Suprapubic skin (tissue), 4 donors: ENCODE data around the gene SRGAP2B.
"Not testable (repeated sequence)": the region's sequence is repeated elsewhere in the genome, so short reads cannot be mapped to it uniquely, and the experiment has no call there.

ENCODE experiments used
- EP300 ChIP-seq: sonication (generic); formaldehyde crosslinking; IDR thresholded peaks from one replicate; pipeline ENCODE4 v1.6.1; 2017; ENCODE audit warnings: antibody characterized with exemption
- POLR2A ChIP-seq, 2 donors: fragments of 450-650 bp; IDR thresholded peaks; one replicate each; pipeline ENCODE4 v1.6.1; 2017; ENCODE audit warnings: antibody characterized with exemption in 2 of 2, mild to moderate bottlenecking in 2 of 2, moderate library complexity in 2 of 2
- POLR2AphosphoS5 ChIP-seq, 3 donors: sonication (generic); formaldehyde crosslinking; IDR thresholded peaks; one replicate each; pipeline ENCODE4 v1.6.1; 2017; ENCODE audit warnings: antibody characterized with exemption in 3 of 3
- TF ChIP-seq, protein P1 (sequence below), 2 donors: fragments of 200-600 bp in 1 of 2; fragments of 450-650 bp in 1 of 2; sonication (generic) in 1 of 2; IDR thresholded peaks; one replicate each; pipeline ENCODE4 v1.5.1; 2016 to 2019; ENCODE audit warnings: antibody characterized with exemption in 2 of 2, mild to moderate bottlenecking in 1 of 2, moderate library complexity in 1 of 2

DNA sequence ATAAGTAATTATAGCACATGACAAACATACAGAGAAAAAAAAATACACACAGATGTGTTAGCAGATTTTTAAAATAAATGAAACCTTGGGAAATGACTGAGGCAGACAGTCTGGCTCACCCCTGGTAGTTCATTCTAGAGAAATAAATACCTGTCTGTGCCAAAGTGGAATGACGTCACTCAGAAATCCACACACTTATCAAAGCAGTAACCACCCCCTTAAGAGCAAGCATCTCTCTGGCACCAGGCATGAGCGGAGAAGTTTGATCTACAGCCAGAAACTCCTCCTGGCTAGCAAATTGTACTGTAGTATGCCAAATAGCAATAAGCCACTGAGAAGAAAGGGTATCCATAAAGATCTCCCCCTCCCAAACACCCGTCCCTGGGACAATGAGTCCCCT lies 131.6 kb downstream of the SRGAP2B start:
- TF ChIP-seq, protein P1, sequence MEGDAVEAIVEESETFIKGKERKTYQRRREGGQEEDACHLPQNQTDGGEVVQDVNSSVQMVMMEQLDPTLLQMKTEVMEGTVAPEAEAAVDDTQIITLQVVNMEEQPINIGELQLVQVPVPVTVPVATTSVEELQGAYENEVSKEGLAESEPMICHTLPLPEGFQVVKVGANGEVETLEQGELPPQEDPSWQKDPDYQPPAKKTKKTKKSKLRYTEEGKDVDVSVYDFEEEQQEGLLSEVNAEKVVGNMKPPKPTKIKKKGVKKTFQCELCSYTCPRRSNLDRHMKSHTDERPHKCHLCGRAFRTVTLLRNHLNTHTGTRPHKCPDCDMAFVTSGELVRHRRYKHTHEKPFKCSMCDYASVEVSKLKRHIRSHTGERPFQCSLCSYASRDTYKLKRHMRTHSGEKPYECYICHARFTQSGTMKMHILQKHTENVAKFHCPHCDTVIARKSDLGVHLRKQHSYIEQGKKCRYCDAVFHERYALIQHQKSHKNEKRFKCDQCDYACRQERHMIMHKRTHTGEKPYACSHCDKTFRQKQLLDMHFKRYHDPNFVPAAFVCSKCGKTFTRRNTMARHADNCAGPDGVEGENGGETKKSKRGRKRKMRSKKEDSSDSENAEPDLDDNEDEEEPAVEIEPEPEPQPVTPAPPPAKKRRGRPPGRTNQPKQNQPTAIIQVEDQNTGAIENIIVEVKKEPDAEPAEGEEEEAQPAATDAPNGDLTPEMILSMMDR (IDR thresholded peaks at IDR 0.05) = not testable (repeated sequence)
- TF ChIP-seq POLR2A (IDR thresholded peaks at IDR 0.05); POLR2AphosphoS5 (IDR thresholded peaks at IDR 0.05); EP300: not testable (repeated sequence)
